Measurements from ENCODE around the gene TH.

The TH gene

DNA sequence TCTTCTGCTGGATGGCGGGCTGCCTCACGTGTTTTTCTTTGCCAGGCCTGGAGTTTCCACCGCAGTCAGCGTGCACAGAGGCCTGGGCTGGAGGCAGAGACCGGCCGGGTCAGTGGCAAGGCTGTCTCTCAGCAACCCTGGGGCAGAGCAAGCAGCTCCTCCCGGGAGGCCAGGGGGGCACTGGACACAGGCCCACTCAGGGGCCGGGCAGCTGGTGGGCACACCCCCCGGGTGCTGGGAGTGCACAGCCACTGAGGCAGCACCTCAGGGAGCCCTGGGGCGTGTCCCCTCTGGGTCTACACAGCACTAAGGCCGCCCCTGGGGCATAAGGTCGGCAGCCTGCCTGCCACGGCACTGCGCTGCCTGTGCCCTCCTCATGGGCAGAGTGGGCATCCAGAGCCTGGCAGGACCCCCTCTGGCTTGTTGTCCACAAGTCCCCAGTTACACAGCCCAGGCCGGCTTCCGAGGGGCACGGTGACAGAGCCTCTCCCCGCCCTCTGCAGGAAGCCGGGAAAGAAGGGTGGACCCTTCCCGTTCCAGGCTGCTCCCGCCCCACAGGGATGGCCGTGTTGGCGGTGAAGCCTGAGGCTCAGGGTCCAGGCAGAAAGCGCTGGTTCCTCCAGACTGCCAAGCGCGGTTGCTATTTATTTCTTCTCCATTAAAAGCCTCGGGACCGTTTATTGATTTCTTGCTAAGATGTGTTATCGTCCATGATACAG, 18.5 kb upstream of the TH start:
- H3K4me3 ChIP-seq (ENCODE audit: control insufficient read depth, low read depth, low read length), result no peak overlapping the region
- no peak for DNase-seq (ENCODE audit: low read depth)
- TF ChIP-seq, protein P1, sequence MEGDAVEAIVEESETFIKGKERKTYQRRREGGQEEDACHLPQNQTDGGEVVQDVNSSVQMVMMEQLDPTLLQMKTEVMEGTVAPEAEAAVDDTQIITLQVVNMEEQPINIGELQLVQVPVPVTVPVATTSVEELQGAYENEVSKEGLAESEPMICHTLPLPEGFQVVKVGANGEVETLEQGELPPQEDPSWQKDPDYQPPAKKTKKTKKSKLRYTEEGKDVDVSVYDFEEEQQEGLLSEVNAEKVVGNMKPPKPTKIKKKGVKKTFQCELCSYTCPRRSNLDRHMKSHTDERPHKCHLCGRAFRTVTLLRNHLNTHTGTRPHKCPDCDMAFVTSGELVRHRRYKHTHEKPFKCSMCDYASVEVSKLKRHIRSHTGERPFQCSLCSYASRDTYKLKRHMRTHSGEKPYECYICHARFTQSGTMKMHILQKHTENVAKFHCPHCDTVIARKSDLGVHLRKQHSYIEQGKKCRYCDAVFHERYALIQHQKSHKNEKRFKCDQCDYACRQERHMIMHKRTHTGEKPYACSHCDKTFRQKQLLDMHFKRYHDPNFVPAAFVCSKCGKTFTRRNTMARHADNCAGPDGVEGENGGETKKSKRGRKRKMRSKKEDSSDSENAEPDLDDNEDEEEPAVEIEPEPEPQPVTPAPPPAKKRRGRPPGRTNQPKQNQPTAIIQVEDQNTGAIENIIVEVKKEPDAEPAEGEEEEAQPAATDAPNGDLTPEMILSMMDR (conservative IDR thresholded peaks at IDR 0.05; ENCODE audit: control insufficient read depth, insufficient read depth, low read depth, low read length), result no peak

DNA sequence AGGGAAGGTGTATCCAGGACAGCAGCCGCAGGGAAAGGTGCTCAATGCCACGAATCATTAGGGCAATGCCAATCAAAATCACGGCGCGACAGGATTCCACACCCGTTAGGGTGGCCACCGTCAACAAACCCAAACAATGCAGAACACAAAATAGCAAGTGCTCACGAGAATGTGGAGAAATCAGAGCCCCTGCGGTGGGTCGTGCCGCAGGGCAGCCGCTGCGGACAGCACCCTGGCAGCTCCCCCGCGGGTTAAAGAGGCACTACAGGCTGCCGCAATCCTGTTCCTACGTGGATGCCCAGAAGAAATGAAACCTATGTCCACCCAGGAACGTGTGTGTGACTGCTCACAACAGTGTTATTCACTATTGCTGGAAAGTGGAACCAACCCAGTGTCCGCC, 17.1 kb upstream of the TH start:
- H3K4me3 ChIP-seq (ENCODE audit: control insufficient read depth, low read depth, low read length), result no peak overlapping the region
- TF ChIP-seq, protein P1 (conservative IDR thresholded peaks at IDR 0.05; ENCODE audit: control insufficient read depth, insufficient read depth, low read depth, low read length), result no peak
- DNase-seq (ENCODE audit: low read depth), result no peak

DNA sequence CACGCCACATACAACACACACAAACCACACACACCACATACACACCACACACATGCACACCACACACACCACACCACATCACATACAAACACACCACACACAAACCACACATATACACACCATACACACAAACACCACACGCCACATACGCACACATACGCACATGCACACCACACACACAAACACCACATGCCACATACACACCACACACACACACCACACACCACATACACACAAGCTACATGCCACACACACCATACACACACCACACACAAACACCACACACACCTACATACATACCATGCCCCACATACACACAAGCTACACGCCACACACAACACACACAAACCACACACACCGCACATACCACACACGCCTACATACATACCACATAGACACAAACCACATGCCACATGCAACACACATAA, 15.7 kb upstream of the TH start:
- no peak overlapping the region for H3K4me3 ChIP-seq (ENCODE audit: control insufficient read depth, low read depth, low read length)
- TF ChIP-seq, protein P1 (conservative IDR thresholded peaks at IDR 0.05; ENCODE audit: control insufficient read depth, insufficient read depth, low read depth, low read length), result no peak
- DNase-seq (ENCODE audit: low read depth), result no peak

DNA sequence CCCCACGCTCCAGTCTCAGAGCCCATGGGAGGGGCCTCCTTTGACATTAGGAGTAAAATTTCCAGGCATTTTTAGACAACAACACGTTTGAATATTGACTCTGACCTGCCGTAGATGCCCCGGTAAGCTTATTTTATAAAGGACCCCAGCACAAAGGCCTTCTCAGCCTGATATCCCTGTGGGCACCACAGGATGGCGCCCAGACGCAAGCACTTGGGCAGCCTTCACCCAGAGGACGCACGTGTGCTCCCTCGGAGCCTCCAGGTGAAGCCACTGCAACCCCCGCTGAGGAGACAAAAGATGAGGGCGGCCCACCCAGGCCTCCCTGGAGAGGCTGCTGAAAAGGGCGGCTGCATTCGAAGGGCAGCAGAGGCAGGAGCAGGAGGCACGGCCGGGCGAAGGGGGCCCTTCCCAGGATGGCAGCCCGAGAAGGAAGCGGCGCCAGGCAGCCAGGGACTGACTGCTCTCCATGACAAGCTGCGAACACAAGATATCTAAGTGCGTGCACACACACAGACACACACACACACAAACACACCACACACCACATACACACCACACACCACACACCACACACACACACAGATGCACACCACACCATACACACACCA, 15.2 kb upstream of the TH start:
- H3K4me3 ChIP-seq (ENCODE audit: control insufficient read depth, low read depth, low read length), result no peak overlapping the region
- no peak for DNase-seq (ENCODE audit: low read depth)
- TF ChIP-seq, protein P1 (conservative IDR thresholded peaks at IDR 0.05; ENCODE audit: control insufficient read depth, insufficient read depth, low read depth, low read length), result peak; percentile 27

DNA sequence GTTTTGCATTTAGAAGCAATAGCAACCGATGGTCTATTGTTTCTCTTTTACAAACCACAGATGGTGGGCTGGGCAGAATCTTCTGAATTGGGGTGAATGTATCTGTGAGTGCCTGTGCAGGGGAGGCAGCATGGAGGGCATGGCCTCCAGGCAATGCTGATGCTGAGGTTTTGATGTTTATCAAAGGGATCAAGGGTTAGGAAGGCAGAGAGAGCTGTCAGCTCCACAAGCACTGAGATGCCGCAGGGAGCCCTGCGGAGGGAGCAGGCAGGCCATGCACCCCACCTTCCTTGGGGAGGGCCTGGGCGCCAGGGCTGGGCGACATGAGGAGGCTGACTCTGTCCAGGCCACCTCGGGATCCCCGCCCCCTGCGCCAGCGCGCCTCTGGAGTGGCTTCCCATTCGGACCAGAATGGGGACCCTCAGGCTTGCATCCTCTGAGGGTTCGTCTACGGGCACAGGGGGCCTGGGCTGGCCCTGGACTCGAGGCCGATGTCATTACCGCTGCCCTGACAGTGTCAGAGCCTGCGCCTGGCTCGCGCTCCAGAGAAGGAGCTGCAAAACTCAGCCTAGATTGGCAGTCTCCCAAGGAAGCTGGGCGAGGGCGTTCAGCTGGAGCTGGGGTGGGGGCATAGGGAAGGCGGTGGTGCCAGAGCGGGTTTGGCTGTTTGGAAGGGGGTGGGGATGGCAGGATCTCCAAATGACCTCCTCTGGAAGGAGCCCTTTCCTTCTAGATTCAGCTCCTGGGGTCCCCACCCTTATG, 13.9 kb upstream of the TH start:
- DNase-seq (ENCODE audit: low read depth), result no peak
- TF ChIP-seq, protein P1 (conservative IDR thresholded peaks at IDR 0.05; ENCODE audit: control insufficient read depth, insufficient read depth, low read depth, low read length), result no peak
- no peak overlapping the region for H3K4me3 ChIP-seq (ENCODE audit: control insufficient read depth, low read depth, low read length)

DNA sequence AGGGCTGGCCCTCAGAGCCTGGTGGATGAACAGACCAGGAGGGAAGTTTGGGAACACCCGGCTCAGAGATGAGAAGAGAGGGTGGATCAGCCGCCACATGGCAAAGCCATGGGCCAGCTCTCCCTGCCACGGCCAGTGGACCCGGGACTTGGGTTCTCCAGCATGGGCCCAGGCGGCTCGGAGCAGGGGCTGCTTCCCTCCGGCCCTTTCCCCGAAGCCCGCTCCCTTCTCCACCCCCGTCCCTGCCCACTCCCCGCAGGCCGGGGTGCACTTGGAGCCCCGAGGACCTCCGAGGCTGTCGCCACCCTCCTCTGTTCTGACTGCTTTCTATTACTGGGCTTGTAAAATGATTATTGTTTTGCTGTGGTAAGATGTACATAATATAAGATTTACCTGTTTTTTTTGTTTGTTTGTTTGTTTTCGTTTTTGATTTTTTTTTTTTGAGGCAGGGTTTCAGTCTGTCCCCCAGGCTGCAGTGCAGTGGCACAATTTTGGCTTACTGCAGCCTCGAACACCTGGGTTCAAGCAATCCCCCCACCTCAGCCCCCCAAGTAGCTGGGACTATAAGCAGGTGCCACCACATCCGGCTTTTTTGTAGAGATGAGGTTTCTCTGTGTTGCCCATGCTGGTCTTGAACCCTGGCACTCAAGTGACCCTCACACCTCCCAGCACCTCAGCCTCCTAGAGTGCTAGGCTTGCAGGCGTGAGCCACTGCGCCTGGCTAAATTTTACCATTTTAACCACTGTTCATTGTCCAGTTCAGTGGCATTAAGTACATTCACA, 11.3 kb upstream of the TH start:
- H3K4me3 ChIP-seq (ENCODE audit: control insufficient read depth, low read depth, low read length), result no peak overlapping the region
- TF ChIP-seq, protein P1 (conservative IDR thresholded peaks at IDR 0.05; ENCODE audit: control insufficient read depth, insufficient read depth, low read depth, low read length), result no peak
- DNase-seq (ENCODE audit: low read depth), result no peak

All from fibroblast of mammary gland (primary cell).